ENCODE measurements around the gene CEP70.
"Not testable (repeated sequence)": the region's sequence is repeated elsewhere in the genome, so short reads cannot be mapped to it uniquely, and the experiment has no call there.

Gene CEP70

DNA sequence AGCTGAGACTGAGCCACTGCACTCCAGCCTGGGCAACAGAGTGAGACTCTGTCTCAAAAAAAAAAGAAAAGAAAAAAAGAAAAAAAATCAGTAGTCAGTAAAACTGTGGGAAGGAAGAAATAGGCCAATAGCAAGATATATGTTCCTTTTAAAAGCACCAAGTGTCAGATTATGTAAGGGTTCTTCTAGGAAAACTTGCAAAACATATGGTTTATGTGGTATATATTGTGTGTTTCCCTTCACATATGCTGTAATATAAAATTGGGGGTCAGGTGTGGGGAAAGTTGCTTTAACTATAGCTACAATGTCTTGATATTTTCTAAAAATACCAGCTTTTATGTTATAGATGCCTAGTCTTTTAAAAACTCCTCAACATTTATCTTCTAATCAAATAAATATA is 95.1 kb downstream of the CEP70 start:
- DNase-seq: no peak

DNA sequence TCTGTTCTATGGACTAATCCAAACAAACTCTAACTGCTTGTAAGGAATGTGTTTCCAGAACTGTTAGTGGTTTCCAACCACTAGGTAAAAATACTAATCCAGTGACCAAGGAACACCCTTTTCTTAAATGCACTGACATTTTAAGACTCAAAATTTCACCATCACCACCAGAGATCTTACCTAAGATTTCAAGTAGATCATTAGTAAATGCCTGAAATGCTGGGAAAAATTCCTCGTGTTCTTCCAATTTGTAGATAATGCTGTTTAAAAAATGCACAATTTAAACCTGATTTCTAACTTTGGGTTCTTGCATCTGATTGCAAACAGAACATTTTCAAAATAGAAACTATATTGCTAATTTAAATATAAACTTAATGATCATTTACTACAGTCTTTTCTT is 96.2 kb downstream of the CEP70 start:
- no peak for DNase-seq

DNA sequence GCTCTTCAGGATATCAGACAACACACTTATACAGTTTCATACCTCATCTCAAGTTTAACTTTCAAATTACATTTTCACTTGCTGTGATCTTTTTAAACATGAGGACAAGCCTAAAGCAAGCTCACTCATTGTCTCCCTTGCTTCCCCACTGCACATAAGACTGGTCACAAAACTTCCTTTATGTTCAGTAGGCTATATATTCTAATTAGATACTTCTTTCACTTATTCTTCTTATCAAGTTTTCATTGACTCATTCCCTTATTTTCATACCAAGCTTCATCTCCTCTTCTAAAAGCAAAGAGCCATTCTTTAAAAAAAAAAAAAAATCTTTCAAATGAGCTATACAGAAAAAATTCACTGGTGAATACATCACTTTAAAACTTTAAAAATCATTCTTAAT is 97.0 kb downstream of the CEP70 start:
- no peak for DNase-seq

DNA sequence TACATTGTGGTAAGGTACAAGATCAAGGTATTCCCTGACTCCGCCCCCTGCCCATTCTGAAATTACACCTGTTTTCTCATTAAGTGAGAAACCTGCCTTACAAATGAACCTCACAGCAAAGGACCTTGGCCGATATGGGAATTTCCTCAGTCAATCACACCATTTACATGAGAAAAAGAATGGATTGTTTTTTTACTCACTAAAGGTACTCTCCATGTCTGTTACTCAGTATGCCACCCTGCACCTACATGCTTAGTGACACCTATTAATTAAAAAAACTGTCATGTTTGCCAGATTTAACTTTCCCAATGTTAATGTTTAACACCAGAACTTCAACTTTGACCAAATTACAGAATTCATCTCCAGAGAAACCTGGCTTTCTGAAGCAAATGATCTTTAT is 97.6 kb downstream of the CEP70 start:
- DNase-seq: no peak

DNA sequence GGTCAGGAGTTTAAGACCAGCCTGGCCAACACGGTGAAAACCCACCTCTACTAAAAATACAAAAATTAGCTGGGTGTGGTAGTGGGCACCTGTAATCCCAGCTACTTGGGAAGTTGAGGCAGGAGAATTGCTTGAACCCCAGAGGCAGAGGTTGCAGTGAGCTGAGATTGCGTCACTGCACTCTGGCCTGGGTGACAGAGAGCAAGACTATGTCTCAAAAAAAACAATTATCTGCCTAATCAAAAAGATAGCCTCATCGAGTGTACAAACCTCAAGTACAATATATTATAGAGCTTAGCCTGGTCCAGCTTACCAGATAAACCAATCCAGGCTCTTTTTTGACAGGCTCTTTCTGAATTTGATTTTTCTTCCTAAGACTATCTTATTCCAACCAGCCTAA is 98.4 kb downstream of the CEP70 start:
- not testable (repeated sequence) for DNase-seq

DNA sequence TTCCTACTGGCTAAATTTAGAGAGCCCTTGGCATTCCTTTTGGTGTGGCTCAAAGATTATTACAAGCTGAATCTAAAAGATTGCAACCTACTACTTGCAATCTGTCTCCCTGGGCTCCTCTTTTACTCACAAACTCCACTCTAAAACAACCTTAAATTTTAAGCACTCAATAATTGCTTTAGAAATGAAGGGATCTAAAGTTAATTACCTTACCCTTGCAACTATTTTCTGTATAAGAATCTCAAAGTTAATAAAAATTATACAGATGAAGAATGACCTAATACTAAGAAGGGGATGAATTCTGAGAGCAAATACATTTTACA is 99.5 kb downstream of the CEP70 start:
- DNase-seq: no peak

DNA sequence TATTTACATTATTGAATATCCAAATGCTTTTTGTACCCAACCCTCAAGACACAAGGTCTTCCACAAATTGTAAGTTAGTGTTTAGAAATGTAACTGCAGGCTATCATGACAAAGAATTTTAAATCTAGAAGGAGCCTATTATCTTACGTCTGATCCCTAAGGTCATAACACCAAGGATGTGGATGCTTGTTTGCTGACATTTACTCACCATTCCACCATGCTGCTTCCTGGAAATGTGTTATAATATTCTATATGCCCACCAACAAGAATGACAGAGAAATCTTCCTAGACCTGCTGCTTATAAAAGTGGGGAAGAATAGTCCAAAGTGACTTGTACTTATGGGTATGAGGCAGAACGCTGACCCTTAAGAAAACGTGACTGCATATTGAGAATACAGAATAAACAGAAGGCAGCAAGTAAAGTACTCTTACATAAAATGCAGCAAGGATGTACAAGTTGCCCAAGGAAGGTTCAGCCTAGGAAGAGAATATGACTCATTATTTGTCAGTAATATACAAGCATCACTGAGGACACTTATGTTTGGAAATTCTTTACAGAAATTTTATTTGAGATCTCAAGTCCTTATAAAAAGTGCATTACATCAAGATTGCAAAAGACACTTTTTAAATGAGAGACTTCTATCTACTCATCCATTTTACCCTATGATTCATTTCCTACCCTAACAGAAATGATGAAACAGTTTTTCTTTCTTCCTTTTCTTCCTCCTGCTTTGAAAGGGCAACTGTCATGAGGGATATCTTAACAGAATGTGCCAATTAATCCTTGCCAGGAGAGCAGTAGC is 100.1 kb downstream of the CEP70 start:
- DNase-seq: no peak

DNA sequence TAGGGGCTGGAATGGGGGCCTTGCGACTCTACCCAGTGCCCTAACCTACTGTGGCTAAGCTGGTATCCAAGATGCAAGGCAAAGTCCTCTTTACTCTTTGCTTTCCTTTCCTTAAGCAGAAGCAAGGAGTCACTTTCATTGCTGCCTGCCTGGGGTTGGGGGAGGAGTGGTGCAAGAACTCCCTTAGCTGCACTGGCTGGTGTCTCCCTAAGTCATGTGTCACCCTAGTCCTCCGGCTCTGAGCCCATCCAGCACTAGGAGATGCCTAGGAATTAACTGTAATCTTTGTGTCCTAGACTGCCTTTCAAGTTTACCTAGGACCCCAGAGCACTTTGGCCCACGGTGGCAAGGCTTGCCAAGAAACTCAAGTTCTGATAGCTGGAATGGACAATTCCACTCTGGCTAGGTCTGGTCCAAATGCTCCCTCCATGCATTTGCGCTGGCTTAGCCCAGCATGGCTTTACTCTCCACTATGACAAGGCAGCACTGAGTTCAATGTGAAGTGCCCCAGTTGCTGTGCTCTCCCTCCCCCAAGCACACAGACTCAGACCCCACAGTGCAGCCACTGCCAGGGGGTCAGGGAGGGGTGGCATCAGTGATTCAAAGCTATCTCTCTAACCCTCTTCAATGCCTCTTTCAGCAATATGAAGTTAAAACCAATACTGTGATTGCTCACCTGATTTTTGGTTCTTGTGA is 100.9 kb downstream of the CEP70 start:
- DNase-seq: no peak

DNA sequence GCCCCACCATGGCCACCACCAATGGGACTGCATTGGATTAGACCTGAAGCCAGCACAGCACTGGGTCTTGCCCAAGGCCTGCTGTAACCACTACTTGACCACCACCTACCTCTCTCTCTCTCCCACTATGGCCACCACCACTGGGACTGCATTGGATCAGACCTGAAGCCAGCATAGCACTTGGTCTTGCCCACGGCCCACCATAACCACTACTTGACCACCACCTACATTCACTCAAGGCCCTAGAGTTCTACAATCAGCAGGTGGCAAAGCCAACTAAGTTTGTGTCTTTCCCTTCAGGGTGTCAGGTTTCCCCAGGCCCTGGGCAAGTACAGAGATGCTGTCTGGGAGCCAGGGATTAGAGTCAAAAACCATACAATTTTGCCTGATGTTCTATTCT is 102.1 kb downstream of the CEP70 start:
- DNase-seq: no peak

DNA sequence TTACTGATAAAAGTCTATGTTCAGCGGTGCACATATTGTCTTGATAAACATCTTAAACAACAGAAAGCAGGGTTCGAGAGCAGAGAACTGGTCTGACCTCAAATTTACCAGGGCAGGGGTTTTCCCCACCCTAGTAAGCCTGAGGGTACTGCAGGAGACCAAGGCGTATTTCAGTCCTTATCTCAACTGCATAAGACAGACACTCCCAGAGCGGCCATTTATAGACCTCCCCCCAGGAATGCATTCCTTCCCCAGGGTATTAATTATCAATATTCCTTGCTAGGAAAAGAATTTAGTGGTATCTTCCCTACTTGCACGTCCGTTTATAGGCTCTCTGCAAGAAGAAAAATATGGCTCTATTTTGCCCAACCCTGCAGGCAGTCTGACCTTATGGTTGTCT is 107.5 kb downstream of the CEP70 start:
- DNase-seq: not testable (repeated sequence)

DNA sequence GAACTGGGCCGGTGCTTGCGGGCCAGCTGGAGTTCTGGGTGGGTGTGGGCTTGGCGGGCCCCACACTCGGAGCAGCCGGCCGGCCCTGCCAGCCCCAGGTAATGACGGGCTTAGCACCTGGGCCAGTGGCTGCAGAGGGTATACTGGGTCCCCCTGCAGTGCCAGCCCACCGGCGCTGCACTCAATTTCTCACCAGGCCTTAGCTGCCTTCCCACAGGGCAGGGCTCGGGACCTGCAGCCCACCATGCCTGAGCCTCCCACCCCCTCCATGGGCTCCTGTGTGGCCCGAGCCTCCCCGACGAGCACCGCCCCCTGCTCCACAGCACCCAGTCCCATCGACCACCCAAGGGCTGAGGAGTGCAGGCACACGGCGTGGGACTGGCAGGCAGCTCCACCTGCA is 109.4 kb downstream of the CEP70 start:
- not testable (repeated sequence) for DNase-seq

DNA sequence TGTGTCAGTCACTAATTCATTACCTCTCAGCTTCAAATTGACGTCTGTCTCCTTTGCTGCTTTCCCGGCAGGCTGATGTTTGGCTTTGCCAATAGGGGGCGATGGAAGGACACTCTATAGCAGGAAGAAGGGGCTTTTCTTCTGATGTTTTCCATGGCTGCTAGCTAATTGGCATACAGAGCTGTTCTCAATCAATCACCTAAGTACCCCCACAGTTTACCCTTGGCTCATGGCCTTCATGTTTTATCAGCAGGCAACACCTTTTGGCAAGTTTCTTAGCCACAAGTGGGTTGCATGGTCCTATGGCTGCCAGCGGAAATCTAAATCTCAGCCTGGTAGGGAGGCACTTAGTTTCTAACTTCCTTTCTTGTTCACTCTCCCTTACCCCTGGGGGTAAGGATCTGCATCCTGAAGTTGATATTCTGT is 114.6 kb downstream of the CEP70 start:
- no peak for DNase-seq

DNA sequence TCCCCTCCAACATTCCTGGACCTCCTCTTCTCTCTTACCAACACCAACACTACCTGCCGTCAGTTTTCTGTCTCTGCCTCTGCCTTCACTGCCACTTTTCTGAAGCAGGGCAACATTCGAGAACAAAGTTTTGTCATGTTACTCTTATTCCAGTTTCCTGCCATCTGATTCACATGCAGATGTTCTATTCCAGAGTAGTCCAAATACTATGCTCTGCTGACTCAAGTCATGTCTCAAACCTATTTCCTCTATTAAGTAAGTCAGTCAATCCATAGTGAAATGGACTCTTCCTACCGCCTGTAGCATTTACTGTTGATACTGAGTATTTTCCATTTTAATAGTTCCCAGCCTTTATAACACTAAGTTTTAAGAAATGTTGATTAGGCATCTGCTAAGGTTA is 116.3 kb downstream of the CEP70 start:
- DNase-seq: no peak

DNA sequence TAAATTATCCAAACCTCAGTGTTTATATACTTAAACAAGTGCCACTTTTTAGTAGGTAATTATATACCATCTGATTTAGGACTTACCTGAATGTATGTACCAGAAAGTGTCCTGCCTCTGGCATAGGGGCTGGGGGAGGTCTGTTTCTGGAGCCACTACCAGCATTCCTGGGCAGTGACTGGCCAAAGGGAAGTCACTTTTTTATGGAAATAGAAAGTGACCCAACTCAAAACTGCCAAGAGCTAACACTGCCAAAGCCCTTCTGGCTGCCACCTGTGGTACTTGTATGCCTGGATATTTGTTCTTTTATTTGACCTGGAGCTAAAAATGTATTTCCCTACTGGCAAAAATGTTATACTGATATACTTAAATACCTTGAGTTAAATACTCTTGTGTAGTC is 116.9 kb downstream of the CEP70 start:
- no peak for DNase-seq

DNA sequence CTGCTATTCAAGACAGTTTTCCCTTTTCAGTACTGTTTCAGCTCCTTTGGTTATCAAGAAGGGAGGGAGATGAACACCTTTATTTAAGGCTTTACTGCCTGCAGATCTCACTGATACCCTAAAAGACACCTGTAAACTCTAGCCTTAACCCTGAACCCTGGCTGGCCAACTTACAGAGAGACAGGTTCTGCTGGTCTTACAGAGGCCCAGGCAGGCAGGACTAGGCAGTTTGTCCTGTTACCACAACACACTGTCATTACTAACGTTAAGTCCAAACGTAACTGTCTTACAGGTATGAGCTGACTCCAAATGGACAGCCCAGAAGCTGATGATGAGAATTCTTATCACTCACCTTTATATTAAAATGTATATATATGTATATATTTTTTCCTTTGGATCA is 117.5 kb downstream of the CEP70 start:
- no peak for DNase-seq

DNA sequence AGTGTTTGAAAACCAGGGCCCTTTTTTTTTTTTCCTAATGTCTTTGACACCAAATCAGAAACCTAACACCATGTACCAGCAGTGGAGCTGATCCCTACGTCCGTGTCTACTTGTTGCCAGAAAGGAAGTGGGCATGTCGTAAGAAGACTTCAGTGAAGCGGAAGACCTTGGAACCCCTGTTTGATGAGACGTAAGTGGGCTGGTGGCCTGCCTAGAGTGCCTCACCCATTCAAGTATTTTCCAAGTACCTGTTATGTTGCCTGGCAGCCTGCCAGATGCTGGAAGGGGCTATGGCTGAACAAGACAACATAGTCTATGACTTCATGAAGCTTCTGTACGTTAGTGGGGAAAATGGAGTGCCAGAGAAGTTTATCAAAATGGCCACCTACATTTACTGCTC is 119.9 kb downstream of the CEP70 start:
- DNase-seq: no peak

DNA sequence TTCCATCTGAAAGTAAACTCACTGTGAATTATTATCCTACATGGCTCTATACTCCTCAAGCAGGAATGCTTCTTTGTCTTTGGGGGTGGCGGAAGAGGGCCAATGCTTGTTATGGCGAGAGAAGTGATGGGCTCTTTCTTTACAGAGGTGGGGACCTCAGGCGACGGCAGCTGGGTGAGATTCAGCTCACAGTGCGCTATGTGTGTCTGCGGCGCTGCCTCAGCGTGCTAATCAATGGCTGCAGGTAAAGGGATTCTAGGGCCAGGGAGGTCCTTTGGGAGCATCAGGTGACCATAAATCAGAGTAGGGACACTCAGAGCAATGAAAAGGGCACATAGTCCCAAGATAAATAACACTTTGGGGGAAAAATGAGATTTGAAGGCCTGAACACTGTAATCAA is 120.7 kb downstream of the CEP70 start:
- no peak for DNase-seq

DNA sequence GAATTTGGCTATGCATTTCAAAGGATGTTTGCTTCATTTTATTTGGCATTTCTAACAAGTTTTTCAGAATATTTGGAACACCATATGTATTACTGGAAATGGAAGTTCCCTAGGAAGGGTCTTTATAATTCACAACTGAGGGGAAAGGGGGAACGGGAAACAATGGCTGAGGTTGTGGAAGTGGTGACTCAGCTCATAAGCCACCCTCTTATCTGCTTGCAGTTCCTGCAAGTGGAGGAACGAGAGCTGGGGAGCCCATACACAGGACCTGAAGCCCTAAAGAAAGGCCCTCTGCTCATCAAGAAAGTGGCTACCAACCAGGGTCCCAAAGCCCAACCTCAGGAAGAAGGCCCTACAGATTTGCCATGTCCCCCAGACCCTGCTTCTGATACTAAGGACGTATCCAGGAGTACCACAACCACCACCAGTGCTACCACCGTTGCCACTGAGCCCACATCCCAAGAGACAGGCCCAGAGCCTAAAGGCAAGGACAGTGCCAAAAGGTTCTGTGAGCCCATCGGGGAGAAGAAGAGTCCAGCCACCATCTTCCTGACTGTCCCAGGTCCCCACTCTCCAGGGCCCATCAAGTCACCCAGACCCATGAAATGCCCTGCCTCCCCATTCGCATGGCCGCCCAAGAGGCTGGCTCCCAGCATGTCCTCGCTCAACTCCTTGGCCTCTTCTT is 121.8 kb downstream of the CEP70 start:
- DNase-seq: no peak

DNA sequence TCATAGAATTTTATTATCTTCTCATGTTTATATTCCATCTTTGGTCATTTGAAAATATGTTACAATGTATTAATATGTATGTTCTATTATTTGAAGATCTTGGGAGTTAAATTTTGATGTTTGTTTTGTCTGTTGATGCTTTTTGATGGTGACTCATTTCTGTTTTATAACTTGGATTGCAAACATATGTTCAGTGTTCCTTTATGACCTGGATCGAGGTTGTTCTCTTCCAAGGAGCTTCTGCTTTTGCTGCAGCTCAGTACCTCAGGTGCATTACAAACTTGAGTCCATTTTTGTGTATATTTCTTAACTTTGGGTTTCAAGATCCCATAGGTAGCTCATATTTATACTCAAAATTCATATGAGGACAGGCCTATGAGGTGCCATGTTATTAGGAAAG is 122.6 kb downstream of the CEP70 start:
- DNase-seq: no peak

DNA sequence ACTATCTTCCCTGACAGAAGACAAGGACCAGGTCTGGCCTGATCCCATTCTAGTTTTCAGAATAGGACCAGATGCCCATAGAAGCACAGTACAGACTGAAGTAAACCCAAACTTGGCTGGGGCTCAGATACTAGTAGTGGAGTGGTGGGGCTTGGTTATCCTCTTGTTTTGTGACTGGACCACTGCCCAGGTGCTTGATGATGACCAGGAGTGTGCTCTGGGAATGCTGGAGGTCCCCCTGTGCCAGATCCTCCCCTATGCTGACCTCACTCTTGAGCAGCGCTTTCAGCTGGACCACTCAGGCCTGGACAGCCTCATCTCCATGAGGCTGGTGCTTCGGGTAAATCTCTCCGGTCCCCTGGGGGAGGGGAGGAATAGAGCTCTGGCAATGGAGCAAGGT is 123.4 kb downstream of the CEP70 start:
- no peak for DNase-seq

DNA sequence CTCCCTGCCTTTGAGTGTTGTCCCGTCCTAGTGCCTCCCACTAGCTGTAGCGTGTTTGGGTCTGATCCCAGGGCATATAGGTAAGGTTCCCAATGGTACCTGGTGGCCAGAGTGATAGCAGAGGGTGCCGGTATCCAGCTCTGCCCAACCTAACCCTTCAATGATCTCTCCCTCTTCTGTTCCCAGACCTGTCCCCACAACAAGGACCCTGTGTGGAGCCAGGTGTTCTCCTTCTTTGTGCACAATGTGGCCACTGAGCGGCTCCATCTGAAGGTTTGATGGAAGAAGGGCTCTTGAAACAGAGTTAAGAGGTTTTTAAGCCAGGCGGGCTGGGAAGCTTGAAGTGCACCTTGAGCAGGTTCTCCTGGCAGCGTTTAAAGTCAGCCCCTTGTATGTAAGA is 124.2 kb downstream of the CEP70 start:
- no peak for DNase-seq

DNA sequence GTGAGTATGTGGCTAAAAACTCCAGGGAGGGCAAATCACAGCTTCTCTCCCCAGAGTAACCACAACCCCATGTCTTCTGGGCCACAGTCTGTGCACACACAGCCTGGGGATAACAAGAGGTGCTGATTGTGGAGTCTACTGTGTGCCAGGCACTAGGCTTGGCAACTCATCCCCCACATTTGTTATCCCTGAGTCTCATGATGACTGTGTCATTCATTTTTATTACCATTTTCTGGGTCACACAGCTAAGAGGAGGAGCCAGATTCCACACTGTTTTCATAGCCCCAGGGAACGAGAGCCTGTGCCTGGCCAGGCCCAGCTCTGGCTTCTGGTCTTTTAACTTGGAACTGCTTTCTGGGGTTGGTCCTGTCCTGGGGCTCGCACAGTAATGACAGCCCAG is 125.2 kb downstream of the CEP70 start:
- DNase-seq: no peak

DNA sequence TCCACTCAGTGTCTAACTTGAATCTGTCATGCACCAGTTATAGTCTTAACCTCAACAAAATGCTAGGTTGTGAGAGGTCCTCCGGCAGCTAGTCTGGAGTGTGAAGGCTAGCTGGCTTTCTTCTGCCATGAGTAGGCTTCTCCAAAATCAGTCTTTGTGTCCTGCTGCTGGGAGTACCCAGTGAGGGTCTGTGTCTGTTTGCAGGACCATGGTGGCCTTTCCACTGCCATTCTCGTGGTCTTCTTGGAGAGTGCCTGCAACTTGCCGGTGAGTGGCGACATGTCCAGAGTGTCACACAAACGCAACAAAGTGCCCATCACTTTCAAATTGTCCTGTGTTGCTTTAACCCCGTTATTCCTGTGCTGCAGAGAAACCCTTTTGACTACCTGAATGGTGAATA is 125.6 kb downstream of the CEP70 start:
- peak; percentile 19 for DNase-seq

DNA sequence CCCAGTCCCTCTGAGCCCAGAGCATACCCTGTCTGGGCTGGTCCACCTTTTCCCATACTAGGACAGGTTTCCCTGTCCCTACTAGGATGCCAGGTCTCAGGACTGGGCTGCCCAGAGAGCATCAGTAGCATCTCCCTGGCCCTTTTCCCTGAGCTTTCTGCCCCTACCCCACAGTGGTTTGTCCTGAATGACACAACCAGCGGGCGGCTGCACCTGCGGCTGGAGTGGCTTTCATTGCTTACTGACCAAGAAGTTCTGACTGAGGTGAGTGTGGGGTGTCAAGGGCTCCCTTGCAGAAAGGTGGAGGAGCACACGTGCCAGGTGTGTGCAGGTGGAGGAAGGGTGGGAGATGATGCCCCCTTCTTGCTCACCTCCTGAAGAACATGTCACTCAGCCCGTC is 126.1 kb downstream of the CEP70 start:
- DNase-seq: no peak
